VCaP (cell line): ENCODE results near the gene HIP1.
"Not testable (repeated sequence)": the region's sequence is repeated elsewhere in the genome, so short reads cannot be mapped to it uniquely, and the experiment has no call there.

Source experiments
- H3K27ac ChIP-seq: fragments of 450-650 bp; 2 replicates; pipeline ENCODE4 v1.5.1; 2017
- TF ChIP-seq, protein P1 (sequence below): fragments of 450-650 bp; conservative IDR thresholded peaks from 2 replicates; pipeline ENCODE4 v1.5.1; 2017; ENCODE audit warnings: mild to moderate bottlenecking, moderate library complexity

Gene HIP1

DNA sequence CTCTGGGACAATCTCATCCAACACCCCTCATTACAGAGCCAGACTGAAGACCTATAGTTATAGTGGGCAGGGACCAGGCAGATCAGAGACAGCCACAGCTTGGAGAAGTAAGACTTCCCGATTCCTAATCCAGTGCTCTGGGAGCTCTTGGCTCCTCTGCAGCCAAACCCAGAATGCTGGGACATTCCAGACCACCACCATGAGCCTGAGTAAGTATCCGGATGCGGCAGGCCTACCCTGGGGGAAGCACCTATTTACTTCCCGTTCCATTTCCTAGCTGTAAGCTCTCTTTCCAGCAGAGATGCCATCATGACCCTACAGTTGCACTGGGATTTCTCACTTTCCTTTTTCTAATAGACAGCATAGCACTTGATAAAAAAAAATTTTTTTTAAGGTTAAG is 16.4 kb downstream of the HIP1 start:
- TF ChIP-seq, protein P1, sequence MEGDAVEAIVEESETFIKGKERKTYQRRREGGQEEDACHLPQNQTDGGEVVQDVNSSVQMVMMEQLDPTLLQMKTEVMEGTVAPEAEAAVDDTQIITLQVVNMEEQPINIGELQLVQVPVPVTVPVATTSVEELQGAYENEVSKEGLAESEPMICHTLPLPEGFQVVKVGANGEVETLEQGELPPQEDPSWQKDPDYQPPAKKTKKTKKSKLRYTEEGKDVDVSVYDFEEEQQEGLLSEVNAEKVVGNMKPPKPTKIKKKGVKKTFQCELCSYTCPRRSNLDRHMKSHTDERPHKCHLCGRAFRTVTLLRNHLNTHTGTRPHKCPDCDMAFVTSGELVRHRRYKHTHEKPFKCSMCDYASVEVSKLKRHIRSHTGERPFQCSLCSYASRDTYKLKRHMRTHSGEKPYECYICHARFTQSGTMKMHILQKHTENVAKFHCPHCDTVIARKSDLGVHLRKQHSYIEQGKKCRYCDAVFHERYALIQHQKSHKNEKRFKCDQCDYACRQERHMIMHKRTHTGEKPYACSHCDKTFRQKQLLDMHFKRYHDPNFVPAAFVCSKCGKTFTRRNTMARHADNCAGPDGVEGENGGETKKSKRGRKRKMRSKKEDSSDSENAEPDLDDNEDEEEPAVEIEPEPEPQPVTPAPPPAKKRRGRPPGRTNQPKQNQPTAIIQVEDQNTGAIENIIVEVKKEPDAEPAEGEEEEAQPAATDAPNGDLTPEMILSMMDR: no peak
- H3K27ac ChIP-seq: no peak overlapping the region

DNA sequence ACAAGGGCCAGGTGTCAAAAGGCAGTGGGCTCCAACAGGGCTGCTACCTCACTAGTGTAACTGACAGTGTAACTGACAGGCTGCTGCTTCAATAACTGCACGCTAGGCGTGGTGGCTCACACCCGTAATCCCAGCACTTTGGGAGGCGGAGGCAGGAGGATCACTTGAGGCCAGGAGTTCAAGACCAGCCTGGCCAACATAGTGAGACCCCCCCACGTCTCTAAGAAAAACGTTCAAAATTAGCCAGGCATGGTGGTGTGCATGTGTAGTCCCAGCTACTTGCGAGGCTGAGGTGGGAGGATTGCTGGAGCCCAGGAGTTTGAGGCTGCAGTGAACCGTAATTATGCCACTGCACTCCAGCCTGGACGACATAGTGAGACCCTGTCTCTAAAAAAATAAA is 16.8 kb downstream of the HIP1 start:
- H3K27ac ChIP-seq: not testable (repeated sequence)

DNA sequence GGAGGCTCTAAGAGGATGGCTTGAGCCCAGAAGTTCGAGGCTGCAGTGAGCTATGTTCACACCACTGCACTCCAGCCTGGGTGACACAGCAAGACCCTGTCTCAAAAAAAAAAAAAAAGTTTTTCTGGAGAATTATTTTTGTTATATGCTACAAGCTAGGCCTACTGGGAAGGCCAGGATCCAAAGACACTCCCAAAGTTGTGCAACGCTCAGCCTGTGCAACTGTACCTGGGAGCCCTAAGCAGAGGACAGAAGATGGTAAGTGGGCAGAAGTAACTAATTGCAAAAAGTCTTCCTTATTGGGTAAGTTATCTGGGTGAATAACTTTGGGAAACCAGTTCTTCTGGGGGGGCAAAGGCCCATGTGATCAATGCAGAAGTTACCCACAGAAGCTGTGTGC is 17.3 kb downstream of the HIP1 start:
- H3K27ac ChIP-seq: no peak overlapping the region; the same call in 1 of the 2 replicates
- TF ChIP-seq, protein P1: no peak

DNA sequence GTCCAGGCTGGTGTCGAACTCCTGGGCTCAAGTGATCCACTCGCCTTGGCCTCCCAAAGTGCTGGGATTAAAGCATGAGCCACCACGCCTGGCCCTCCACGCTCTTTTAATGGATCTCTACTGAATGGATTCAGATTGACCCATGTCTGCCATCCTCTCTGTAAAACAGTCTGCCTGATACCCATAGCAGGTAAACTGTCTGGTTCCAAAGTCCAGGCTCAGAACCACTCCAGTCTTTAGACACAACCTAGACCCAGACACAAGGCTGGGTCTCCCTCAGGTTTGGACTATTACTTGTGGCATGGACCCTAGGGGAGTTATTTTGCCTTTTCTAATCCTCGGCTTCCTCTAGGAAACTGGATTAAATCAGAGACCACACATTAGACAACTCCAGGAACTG is 19.1 kb downstream of the HIP1 start:
- H3K27ac ChIP-seq: peak overlapping the region; percentile 70
- TF ChIP-seq, protein P1: no peak

DNA sequence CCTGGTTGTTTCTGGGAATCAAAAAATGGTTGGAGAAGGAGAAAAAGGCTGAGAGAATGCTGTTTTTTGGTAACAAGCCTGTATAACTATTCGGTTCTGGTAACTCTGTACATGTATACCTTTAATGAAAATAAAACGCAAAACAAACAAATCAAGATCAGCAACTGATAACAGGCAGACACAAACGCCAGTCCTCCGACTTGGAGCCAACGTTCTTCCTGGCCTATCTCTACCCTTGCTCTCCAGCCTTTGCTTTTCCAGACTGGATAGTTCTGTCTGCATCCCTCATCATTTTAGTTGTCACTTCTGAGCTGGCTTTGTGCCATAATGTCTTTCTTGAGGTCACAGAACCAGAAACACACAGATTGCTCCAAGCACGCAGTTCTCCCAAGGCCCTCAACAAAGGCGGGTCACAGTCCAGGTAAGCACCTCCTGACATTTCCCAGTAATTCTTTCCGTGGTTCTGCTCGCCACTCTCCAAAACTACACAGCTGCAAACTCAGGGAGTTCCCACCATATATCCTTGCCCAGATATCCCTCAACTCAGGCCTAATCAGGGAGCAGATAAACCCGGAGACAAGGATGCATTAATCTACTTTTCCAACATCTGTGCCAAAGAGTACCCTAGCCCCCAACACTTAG is 20.2 kb downstream of the HIP1 start:
- H3K27ac ChIP-seq: peak overlapping the region; percentile 70
- TF ChIP-seq, protein P1: no peak

DNA sequence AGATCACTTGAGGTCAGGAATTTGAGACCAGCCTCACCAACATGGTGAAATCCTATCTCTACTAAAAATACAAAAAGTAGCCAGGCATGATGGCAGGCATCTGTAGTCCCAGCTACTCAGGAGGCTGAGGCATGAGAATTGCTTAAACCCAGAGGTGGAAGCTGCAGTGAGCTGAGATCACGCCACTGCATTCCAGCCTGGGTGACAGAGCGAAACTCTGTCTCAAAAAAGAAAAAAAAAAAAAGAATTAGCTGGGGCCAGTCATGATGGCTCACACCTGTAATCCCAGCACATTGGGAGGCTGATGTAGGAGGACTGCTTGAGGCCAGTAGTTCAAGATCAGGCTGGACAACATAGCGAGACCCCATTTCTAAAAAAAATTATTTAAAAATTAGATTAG is 21.0 kb downstream of the HIP1 start:
- peak overlapping the region; percentile 70 for H3K27ac ChIP-seq

DNA sequence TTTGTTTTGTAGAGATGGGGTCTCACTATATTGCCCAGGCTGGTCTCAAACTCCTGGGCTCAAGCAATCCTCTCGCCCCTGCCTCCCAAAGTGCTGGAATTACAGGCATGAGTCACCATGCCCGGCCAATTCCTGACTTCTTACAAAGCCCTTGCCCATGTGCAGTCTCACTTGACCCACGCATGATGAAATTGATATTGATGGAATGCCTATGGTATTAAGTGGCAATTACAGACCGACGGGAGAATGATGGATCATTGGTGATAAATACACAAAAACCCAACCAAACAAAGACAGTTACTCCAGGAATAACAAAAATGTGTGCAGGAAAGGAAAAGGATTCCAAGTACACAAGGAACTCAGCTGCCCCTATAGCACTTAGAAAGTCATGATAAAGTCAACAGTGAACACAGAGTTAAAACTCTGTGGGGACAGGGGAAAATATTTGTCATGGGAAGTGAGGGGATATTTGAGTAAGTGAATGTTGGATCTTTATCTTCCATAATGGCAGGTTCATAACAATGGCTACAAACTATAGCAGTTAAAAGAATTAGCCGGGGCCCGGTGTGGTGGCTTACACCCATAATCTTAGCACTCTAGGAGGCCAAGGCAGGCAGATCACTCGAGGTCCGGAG is 21.6 kb downstream of the HIP1 start:
- peak overlapping the region; percentile 70 for H3K27ac ChIP-seq
- TF ChIP-seq, protein P1: no peak

DNA sequence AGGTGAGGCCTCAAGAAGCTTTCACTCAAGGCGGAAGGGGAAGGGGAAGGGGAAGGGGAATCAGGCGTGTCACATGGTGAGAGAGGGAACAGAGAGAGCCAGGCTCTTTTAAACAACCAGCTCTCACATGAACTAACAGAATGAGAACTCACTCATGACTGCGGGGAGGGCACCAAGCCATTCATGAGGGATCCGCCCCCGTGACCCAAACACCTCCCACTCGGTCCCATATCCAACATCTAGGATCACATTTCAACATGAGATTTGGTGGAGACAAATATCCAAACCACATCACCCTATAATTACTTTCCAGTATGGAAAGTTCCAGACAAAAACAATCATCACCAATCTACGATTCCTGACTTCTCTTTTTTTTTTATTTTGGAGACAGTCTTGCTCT is 22.9 kb downstream of the HIP1 start:
- no peak overlapping the region for H3K27ac ChIP-seq
- TF ChIP-seq, protein P1: no peak
